ENCODE measurements around the gene PRIM1. TPM values are rescaled to one million over a fixed set of nuclear protein-coding genes. Genes with fewer than 3 reads are reported as not detected.
A peak's percentile ranks its signal among the peaks of the same experiment; 100 is the strongest.

The PRIM1 gene
- total and polyA plus RNA-seq, 4 experiments from 2014 or later, result 30.2 to 46.9 (median 39.7) TPM

DNA sequence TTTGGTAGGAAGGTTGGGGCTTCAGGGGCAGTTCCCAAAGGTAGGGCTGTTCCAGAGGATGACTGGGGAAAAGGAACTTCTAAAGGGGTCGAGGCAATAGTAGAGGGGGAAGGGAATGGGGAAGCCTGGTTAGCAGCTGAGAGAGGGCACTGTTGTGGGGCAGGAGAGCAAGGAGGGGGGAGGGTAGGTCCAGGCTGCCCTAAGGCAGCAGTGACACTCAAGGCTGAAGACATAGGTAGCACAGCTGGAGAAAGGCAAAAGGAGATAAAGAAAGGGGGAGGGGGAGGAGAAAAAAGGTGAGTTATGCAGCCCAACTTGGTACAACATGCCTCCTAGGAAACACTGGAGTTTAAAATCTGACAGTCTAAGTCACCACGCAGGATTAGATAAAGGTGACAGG lies 30.9 kb downstream of the PRIM1 start:
- Mint-ChIP-seq H3K27me3 (no peaks in the 10 kb centered on the region), H3K4me3 (peak overlapping the region in 6 of 8 donors; percentile 23 to 99 (median 60)), H3K4me1 (peaks cover 58 to 86% (median 71%) of the 10 kb centered on the region in 4 donors), H3K36me3 (peaks cover 28 to 74% of the 10 kb centered on the region in 2 donors), H3K27ac (peak overlapping the region; percentile 75 to 99 (median 92)), H3K9me3 (peaks cover 0 to 5% (median 0%) of the 10 kb centered on the region in 8 donors)
- ChIA-PET CTCF (ENCODE audit: partially characterized antibody) (no interaction called here), POLR2A (ENCODE audit: partially characterized antibody) (interaction anchor here (4.0 to 13.9 kb wide), 2 partner anchors 35 to 76 kb away, joined by 16 to 247 read pairs; partner anchors contain the start of genes ATP5F1B and PTGES3)
- intact Hi-C loops (cut with micrococcal nuclease), result no loop called here
- peak overlapping the region; percentile 90 for H3K27ac ChIP-seq (ENCODE audit: low read depth, low read length)
- no peaks in the 10 kb centered on the region for H3K27me3 ChIP-seq (ENCODE audit: insufficient read depth, low read length)
- no peak overlapping the region for H3K4me3 ChIP-seq (ENCODE audit: low read length in 2 of 2)
- peaks cover 51% of the 10 kb centered on the region for H3K36me3 ChIP-seq (ENCODE audit: insufficient read depth, low read length)
- H3K9me3 ChIP-seq (ENCODE audit: control insufficient read depth in 1 of 2, low read length in 2 of 2), result no peaks in the 10 kb centered on the region
- H3K4me1 ChIP-seq (ENCODE audit: insufficient read depth, low read length), result peaks cover 89% of the 10 kb centered on the region
- DNase-seq, result no peak

DNA sequence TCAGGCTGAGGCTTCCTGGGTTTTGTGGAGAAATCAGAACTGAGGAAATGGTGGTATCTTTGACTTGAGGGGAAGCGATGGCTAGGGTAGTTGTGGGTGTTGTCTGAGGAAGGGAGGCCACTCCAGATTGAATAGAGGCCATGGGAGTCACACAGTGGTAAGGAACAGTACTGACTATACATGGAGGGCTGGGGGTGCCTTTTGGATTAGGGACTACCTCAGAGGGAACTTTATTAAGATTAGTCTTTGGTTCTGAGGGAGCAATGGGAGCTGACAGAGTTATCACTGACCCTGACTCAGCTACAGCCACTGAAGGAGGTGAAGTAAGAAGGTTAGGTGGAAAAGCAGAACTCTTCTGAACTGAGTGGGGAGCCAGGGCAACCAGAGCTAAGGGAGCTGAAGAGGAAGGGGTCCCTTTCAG lies 31.4 kb downstream of the PRIM1 start:
- peak overlapping the region; percentile 65 to 98 (median 92) for H3K27ac Mint-ChIP-seq
- H3K9me3 ChIP-seq (ENCODE audit: control insufficient read depth in 1 of 2, low read length in 2 of 2), result no peaks in the 10 kb centered on the region
- H3K4me3 ChIP-seq (ENCODE audit: low read length in 2 of 2), result no peak overlapping the region
- peaks cover 58 to 86% (median 72%) of the 10 kb centered on the region in 4 donors for H3K4me1 Mint-ChIP-seq
- no peak for DNase-seq
- H3K4me1 ChIP-seq (ENCODE audit: insufficient read depth, low read length), result peaks cover 84% of the 10 kb centered on the region
- intact Hi-C loops (cut with micrococcal nuclease), result no loop called here
- H3K27ac ChIP-seq (ENCODE audit: low read depth, low read length), result peak overlapping the region; percentile 90
- peaks cover 56% of the 10 kb centered on the region for H3K36me3 ChIP-seq (ENCODE audit: insufficient read depth, low read length)
- peaks cover 0 to 5% (median 0%) of the 10 kb centered on the region in 8 donors for H3K9me3 Mint-ChIP-seq
- no peaks in the 10 kb centered on the region for H3K27me3 Mint-ChIP-seq
- ChIA-PET POLR2A (ENCODE audit: partially characterized antibody) (interaction anchor here (4.0 to 13.9 kb wide), 2 partner anchors 34 to 75 kb away, joined by 16 to 247 read pairs; partner anchors contain the start of genes ATP5F1B and PTGES3), CTCF (ENCODE audit: partially characterized antibody) (interaction anchor here (1.5 kb wide), 1 partner anchor 126 kb away, joined by 3 read pairs; no protein-coding TSS in a partner anchor)
- peak overlapping the region in 7 of 8 donors; percentile 23 to 99 (median 59) for H3K4me3 Mint-ChIP-seq
- peaks cover 33 to 78% of the 10 kb centered on the region in 2 donors for H3K36me3 Mint-ChIP-seq
- no peaks in the 10 kb centered on the region for H3K27me3 ChIP-seq (ENCODE audit: insufficient read depth, low read length)

DNA sequence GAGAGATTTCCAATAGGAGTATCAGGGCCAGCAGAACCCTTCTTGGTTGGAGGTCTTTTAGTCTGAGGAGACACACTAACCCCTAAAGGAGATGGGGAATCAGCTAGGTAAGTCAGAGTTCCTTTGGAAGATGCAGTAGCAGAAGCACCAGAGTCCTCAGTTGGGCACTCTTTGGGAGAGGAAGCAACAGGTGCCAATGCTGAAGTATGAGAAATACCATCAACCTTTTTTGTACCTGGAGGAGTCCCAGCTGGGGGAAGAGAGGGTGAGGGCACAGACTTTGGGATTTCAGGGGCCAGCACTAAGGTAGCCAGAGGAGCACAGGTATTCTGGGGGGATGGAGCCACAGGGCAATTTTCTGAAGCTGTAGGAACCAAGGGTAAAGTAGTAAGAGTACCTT lies 33.1 kb downstream of the PRIM1 start:
- peaks cover 52 to 73% (median 63%) of the 10 kb centered on the region in 4 donors for H3K4me1 Mint-ChIP-seq
- peaks cover 73% of the 10 kb centered on the region for H3K36me3 ChIP-seq (ENCODE audit: insufficient read depth, low read length)
- H3K27me3 Mint-ChIP-seq, result no peaks in the 10 kb centered on the region
- H3K36me3 Mint-ChIP-seq, result peaks cover 46 to 81% of the 10 kb centered on the region in 2 donors
- H3K4me1 ChIP-seq (ENCODE audit: insufficient read depth, low read length), result peaks cover 74% of the 10 kb centered on the region
- H3K27ac ChIP-seq (ENCODE audit: low read depth, low read length), result peak overlapping the region; percentile 90
- DNase-seq, result no peak
- H3K4me3 Mint-ChIP-seq, result peak overlapping the region in 4 of 8 donors; percentile 6 to 39 (median 16)
- POLR2A ChIA-PET (ENCODE audit: partially characterized antibody), result interaction anchor here (0.7 to 13.9 kb wide), 4 partner anchors 13 to 90 kb away, joined by 3 to 247 read pairs (median 4); partner anchors contain the start of gene PTGES3
- intact Hi-C loops (cut with micrococcal nuclease), result no loop called here
- no peaks in the 10 kb centered on the region for H3K27me3 ChIP-seq (ENCODE audit: insufficient read depth, low read length)
- CTCF ChIA-PET (ENCODE audit: partially characterized antibody), result no interaction called here
- H3K9me3 ChIP-seq (ENCODE audit: control insufficient read depth in 1 of 2, low read length in 2 of 2), result no peaks in the 10 kb centered on the region
- H3K4me3 ChIP-seq (ENCODE audit: low read length in 2 of 2), result no peak overlapping the region
- peak overlapping the region; percentile 65 to 98 (median 85) for H3K27ac Mint-ChIP-seq
- peaks cover 0 to 2% (median 0%) of the 10 kb centered on the region in 8 donors for H3K9me3 Mint-ChIP-seq

DNA sequence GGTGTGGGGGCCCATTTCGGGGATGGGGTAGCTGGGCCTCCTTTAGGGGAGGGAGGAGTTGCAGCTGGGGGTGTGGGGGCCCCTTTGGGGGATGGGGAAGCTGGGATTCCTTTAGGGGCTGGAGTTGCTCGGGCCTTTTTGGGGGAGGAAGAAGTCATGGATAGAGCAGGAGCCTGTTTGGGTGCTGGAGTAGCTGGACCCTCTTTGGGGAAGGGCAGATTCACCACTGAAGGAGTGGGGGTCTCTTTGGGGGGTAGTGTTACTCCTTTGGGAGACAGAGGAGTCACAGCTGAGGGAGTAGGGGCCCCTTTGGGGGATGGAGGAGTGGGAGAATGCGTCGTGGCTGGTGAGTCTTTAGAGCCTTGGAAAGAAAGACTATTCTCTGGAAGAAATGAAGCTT lies 33.5 kb downstream of the PRIM1 start:
- H3K27me3 ChIP-seq (ENCODE audit: insufficient read depth, low read length), result no peaks in the 10 kb centered on the region
- no peaks in the 10 kb centered on the region for H3K27me3 Mint-ChIP-seq
- DNase-seq, result no peak
- POLR2A ChIA-PET (ENCODE audit: partially characterized antibody), result interaction anchor here (0.7 to 13.9 kb wide), 4 partner anchors 14 to 90 kb away, joined by 3 to 247 read pairs (median 4); partner anchors contain the start of gene PTGES3
- CTCF ChIA-PET (ENCODE audit: partially characterized antibody), result interaction anchor here (1.6 kb wide), 1 partner anchor 82 kb away, joined by 3 read pairs; no protein-coding TSS in a partner anchor
- no peak overlapping the region for H3K27ac ChIP-seq (ENCODE audit: low read depth, low read length)
- H3K9me3 Mint-ChIP-seq, result peaks cover 0 to 2% (median 0%) of the 10 kb centered on the region in 8 donors
- H3K36me3 ChIP-seq (ENCODE audit: insufficient read depth, low read length), result peaks cover 77% of the 10 kb centered on the region
- H3K4me3 Mint-ChIP-seq, result peak overlapping the region in 3 of 8 donors; percentile 6 to 36 (median 11)
- H3K9me3 ChIP-seq (ENCODE audit: control insufficient read depth in 1 of 2, low read length in 2 of 2), result no peaks in the 10 kb centered on the region
- peaks cover 51 to 81% of the 10 kb centered on the region in 2 donors for H3K36me3 Mint-ChIP-seq
- H3K4me1 Mint-ChIP-seq, result peaks cover 49 to 69% (median 59%) of the 10 kb centered on the region in 4 donors
- no peak overlapping the region for H3K4me3 ChIP-seq (ENCODE audit: low read length in 2 of 2)
- intact Hi-C loops (cut with micrococcal nuclease), result no loop called here
- H3K27ac Mint-ChIP-seq, result peak overlapping the region; percentile 31 to 98 (median 79)
- peaks cover 70% of the 10 kb centered on the region for H3K4me1 ChIP-seq (ENCODE audit: insufficient read depth, low read length)

GRCh38 chr12:56718149-56718548 lies 34.0 kb downstream of the PRIM1 start:
- Histone ChIP-seq H3K4me1 (ENCODE audit: insufficient read depth, low read length) (peaks cover 65% of the 10 kb centered on the region), H3K36me3 (ENCODE audit: insufficient read depth, low read length) (peaks cover 82% of the 10 kb centered on the region), H3K4me3 (ENCODE audit: low read length in 2 of 2) (no peak overlapping the region), H3K27me3 (ENCODE audit: insufficient read depth, low read length) (no peaks in the 10 kb centered on the region), H3K9me3 (ENCODE audit: control insufficient read depth in 1 of 2, low read length in 2 of 2) (no peaks in the 10 kb centered on the region), H3K27ac (ENCODE audit: low read depth, low read length) (no peak overlapping the region)
- H3K4me1 Mint-ChIP-seq, result peaks cover 46 to 64% (median 55%) of the 10 kb centered on the region in 4 donors
- peaks cover 54 to 82% of the 10 kb centered on the region in 2 donors for H3K36me3 Mint-ChIP-seq
- no peak overlapping the region for H3K27ac Mint-ChIP-seq
- CTCF ChIA-PET (ENCODE audit: partially characterized antibody), result interaction anchor here (1.6 kb wide), 1 partner anchor 81 kb away, joined by 3 read pairs; no protein-coding TSS in a partner anchor
- no peak for DNase-seq
- intact Hi-C loops (cut with micrococcal nuclease), result no loop called here
- no peak overlapping the region for H3K4me3 Mint-ChIP-seq
- peaks cover 0 to 2% (median 0%) of the 10 kb centered on the region in 8 donors for H3K9me3 Mint-ChIP-seq
- H3K27me3 Mint-ChIP-seq, result no peaks in the 10 kb centered on the region
- POLR2A ChIA-PET (ENCODE audit: partially characterized antibody), result interaction anchor here (1.4 to 13.9 kb wide), 2 partner anchors 32 to 89 kb away, joined by 3 to 247 read pairs; partner anchors contain the start of gene PTGES3

- ChIA-PET CTCF (ENCODE audit: partially characterized antibody) (interaction anchor here (1.6 kb wide), 1 partner anchor 80 kb away, joined by 3 read pairs; no protein-coding TSS in a partner anchor), POLR2A (ENCODE audit: partially characterized antibody) (interaction anchor here (0.9 to 13.9 kb wide), 4 partner anchors 8 to 81 kb away, joined by 3 to 247 read pairs (median 6); partner anchors contain the start of genes NACA and PTGES3)
- Histone ChIP-seq H3K36me3 (ENCODE audit: insufficient read depth, low read length) (peaks cover 83% of the 10 kb centered on the region), H3K9me3 (ENCODE audit: control insufficient read depth in 1 of 2, low read length in 2 of 2) (no peaks in the 10 kb centered on the region), H3K4me3 (ENCODE audit: low read length in 2 of 2) (no peak overlapping the region), H3K27me3 (ENCODE audit: insufficient read depth, low read length) (no peaks in the 10 kb centered on the region), H3K4me1 (ENCODE audit: insufficient read depth, low read length) (peaks cover 56% of the 10 kb centered on the region), H3K27ac (ENCODE audit: low read depth, low read length) (no peak overlapping the region)
- peaks cover 62 to 84% of the 10 kb centered on the region in 2 donors for H3K36me3 Mint-ChIP-seq
- intact Hi-C loops (cut with micrococcal nuclease), result no loop called here
- H3K4me1 Mint-ChIP-seq, result peaks cover 39 to 55% (median 47%) of the 10 kb centered on the region in 4 donors
- H3K9me3 Mint-ChIP-seq, result peaks cover 0 to 2% (median 0%) of the 10 kb centered on the region in 8 donors
- H3K27ac Mint-ChIP-seq, result peak overlapping the region; percentile 19 to 80 (median 47)
- no peak for DNase-seq
- H3K4me3 Mint-ChIP-seq, result peak overlapping the region in 1 of 8 donors; percentile 20
- H3K27me3 Mint-ChIP-seq, result no peaks in the 10 kb centered on the region
Measured at GRCh38 chr12:56716933-56717880, 34.9 kb downstream of the PRIM1 start.

Measured in CD4-positive, alpha-beta memory T cell (primary cell).